Smooth muscle cell (in vitro differentiated cells): ENCODE results near the gene MYH10. TPM values are rescaled to one million over a fixed set of nuclear protein-coding genes. Genes with fewer than 3 reads are reported as not detected.

Experiments used
- DNase-seq: peaks from one replicate; lab custom pipeline; 2025; ENCODE audit not compliant: unreplicated experiment; lab: John Stamatoyannopoulos, UW
- H2AFZ ChIP-seq: fragments of 200-600 bp; sonication (generic); 2 replicates; pipeline ENCODE4 v1.6.0; 2016; ENCODE audit warnings: antibody characterized with exemption, low read depth, mild to moderate bottlenecking
- H3F3A ChIP-seq: fragments of 200-600 bp; sonication (generic); 2 replicates; pipeline ENCODE4 v1.6.0; 2017; ENCODE audit warnings: antibody characterized with exemption, low read depth
- H3K27ac ChIP-seq: fragments of 200-600 bp; sonication (generic); 2 replicates; pipeline ENCODE4 v1.5.1; 2016; ENCODE audit warnings: low read depth, mild to moderate bottlenecking
- H3K27me3 ChIP-seq: fragments of 200-600 bp; sonication (generic); 2 replicates; pipeline ENCODE4 v1.6.1; 2016; ENCODE audit warnings: low read depth, mild to moderate bottlenecking
- H3K36me3 ChIP-seq: fragments of 200-600 bp; sonication (generic); 2 replicates; pipeline ENCODE4 v1.5.1; 2016; ENCODE audit warnings: low read depth
- H3K4me1 ChIP-seq: fragments of 200-600 bp; sonication (generic); 2 replicates; pipeline ENCODE4 v1.5.1; 2016; ENCODE audit warnings: low read depth
- H3K4me2 ChIP-seq: fragments of 200-600 bp; sonication (generic); 2 replicates; pipeline ENCODE4 v1.6.0; 2016; ENCODE audit warnings: mild to moderate bottlenecking
- H3K4me3 ChIP-seq: fragments of 200-600 bp; sonication (generic); 2 replicates; pipeline ENCODE4 v1.5.1; 2016; ENCODE audit warnings: mild to moderate bottlenecking
- H3K79me2 ChIP-seq: fragments of 200-600 bp; sonication (generic); 2 replicates; pipeline ENCODE4 v1.6.0; 2016; ENCODE audit warnings: low read depth, mild to moderate bottlenecking
- H3K9ac ChIP-seq: fragments of 200-600 bp; sonication (generic); 2 replicates; pipeline ENCODE4 v1.6.0; 2016; ENCODE audit warnings: low read depth
- H3K9me3 ChIP-seq: fragments of 200-600 bp; sonication (generic); replicated peaks from 2 replicates; pipeline ENCODE4 v1.5.1; 2016; ENCODE audit warnings: low read depth
- H4K20me1 ChIP-seq: fragments of 200-600 bp; sonication (generic); 2 replicates; pipeline ENCODE4 v1.6.0; 2016; ENCODE audit warnings: low read depth
- CTCF ChIP-seq: fragments of 200-600 bp; sonication (generic); IDR thresholded peaks from 2 replicates; pipeline ENCODE4 v1.5.1; 2017; ENCODE audit warnings: borderline replicate concordance, mild to moderate bottlenecking, antibody characterized with exemption; ENCODE audit not compliant: insufficient read depth, poor library complexity, severe bottlenecking
- WGBS: methylation state at CpG from one replicate; pipeline ENCODE4 v1.1.7; 2016; ENCODE audit warnings: low lambda C conversion rate; 5-methylcytosine and 5-hydroxymethylcytosine counted together
- polyA plus RNA-seq: library from polyadenylated mRNA; unstranded; fragments of >200 nt; fragmentation: Nextera tagmentation; extraction: Ambion mirVana; gene quantifications from 2 replicates; pipeline ENCODE4 v1.2.1, GENCODE V29; 2016
- total RNA-seq: library from RNA; depleted of rRNA; stranded (reverse); fragments of >200 nt; gene quantifications from 2 replicates; pipeline ENCODE4 v1.2.3, GENCODE V29; 2014

The MYH10 gene
- total and polyA plus RNA-seq, 2 experiments from 2014 or later = 112 to 146 TPM

- no peak for TF ChIP-seq CTCF
- H4K20me1 ChIP-seq = peaks cover 45% of the 10 kb centered on the region
- peak within 1 kb of the TSS; percentile 65 for H3K4me3 ChIP-seq
- 5% methylated on average over 63 of the region's 68 CpGs for WGBS
- H2AFZ ChIP-seq = peak within 1 kb of the TSS; percentile 97
- DNase-seq = peak; percentile 95
- H3K4me1 ChIP-seq = peaks cover 5% of the 10 kb centered on the region
- peaks cover 47% of the 10 kb centered on the region for H3K79me2 ChIP-seq
- no peaks in the 10 kb centered on the region for H3F3A ChIP-seq
- no peaks in the 10 kb centered on the region for H3K9me3 ChIP-seq
- no peaks in the 10 kb centered on the region for H3K27me3 ChIP-seq
- H3K9ac ChIP-seq = peak within 1 kb of the TSS; percentile 100
- H3K4me2 ChIP-seq = peak within 1 kb of the TSS; percentile 96
- H3K27ac ChIP-seq = peak within 1 kb of the TSS; percentile 100
- H3K36me3 ChIP-seq = peaks cover 5% of the 10 kb centered on the region
Observed at GRCh38 chr17:8435245-8436168, 195.0 kb downstream of the MYH10 start, which contains the start of gene NDEL1. NDEL1 (plus strand) TSS chr17:8435884; CDS start chr17:8444272, 8,388 bp downstream.

GRCh38 chr17:8430966-8431365, 199.6 kb downstream of the MYH10 start:
- Histone ChIP-seq H3F3A (no peaks in the 10 kb centered on the region), H3K9me3 (no peaks in the 10 kb centered on the region), H3K79me2 (peaks cover 2% of the 10 kb centered on the region), H3K36me3 (no peaks in the 10 kb centered on the region), H3K27me3 (no peaks in the 10 kb centered on the region), H3K4me1 (no peaks in the 10 kb centered on the region), H4K20me1 (no peaks in the 10 kb centered on the region), H3K4me2 (no peak overlapping the region), H3K4me3 (no peak overlapping the region), H2AFZ (no peak overlapping the region), H3K27ac (peak overlapping the region; percentile 59), H3K9ac (no peak overlapping the region)
- 46% methylated on average over 7 of the region's 7 CpGs for WGBS
- TF ChIP-seq CTCF = no peak
- no peak for DNase-seq

- H3K36me3 ChIP-seq = no peaks in the 10 kb centered on the region
- no peaks in the 10 kb centered on the region for H3K27me3 ChIP-seq
- H4K20me1 ChIP-seq = no peaks in the 10 kb centered on the region
- no peak for TF ChIP-seq CTCF
- H3F3A ChIP-seq = no peaks in the 10 kb centered on the region
- no peak overlapping the region for H2AFZ ChIP-seq
- no peaks in the 10 kb centered on the region for H3K4me1 ChIP-seq
- no peak overlapping the region for H3K4me3 ChIP-seq
- H3K27ac ChIP-seq = no peak overlapping the region
- DNase-seq = no peak
- no peaks in the 10 kb centered on the region for H3K79me2 ChIP-seq
- H3K9me3 ChIP-seq = no peaks in the 10 kb centered on the region
- H3K4me2 ChIP-seq = no peak overlapping the region
- 97% methylated on average over 3 of the region's 3 CpGs for WGBS
- no peak overlapping the region for H3K9ac ChIP-seq
Observed at GRCh38 chr17:8426802-8427201, 203.7 kb downstream of the MYH10 start.
